ENCODE data around the gene PSMA6.
"Not testable (repeated sequence)": the region's sequence is repeated elsewhere in the genome, so short reads cannot be mapped to it uniquely, and the experiment has no call there.

The PSMA6 gene

GRCh38 chr14:35346738-35347322, 54.6 kb downstream of the PSMA6 start:
- DNase-seq, result no peak

- DNase-seq, result no peak
Observed at GRCh38 chr14:35347323-35348043, 55.3 kb downstream of the PSMA6 start.

- not testable (repeated sequence) for DNase-seq
Observed at GRCh38 chr14:35348044-35348380, 55.8 kb downstream of the PSMA6 start.

DNA sequence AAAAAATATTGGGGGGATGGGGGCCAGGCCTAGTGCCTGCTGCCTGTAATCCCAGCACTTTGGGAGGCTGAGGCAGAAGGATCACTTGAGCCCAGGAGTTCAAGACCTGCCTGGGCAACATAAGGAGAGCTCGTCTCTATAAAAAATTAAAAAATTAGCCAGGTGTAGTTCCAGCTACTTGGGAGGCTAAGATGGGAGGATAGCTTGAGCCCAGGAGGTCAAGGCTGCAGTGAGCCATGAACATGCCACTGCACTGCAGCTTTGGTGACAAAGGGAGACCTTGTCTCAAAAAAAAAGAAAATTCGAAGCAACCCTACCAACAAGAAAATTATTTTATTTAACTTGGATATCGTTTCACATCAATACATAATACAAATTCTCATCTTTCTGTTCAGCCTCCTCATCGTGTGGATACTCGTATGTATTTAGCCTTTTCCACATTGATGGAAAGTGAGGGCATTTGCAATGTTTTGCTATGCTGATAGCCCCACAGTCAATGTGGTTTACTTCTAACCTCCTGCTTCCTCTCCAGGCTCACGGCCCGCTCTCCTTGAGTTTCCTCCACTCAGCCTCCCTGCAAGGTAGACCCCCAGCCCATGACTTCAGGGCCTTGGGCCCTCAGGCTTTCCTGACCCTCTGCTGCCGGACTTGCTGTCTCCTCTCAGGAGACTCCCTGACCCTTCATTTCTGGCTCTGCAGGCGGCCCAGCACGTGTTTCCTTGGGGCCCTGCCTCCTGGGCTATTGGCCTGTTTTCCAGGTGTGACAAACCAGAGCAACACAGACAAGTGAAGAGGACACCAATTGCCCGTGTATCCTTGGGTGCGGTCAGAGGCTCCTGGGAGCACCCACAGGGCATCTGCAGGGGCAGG, 57.5 kb downstream of the PSMA6 start:
- no peak for DNase-seq

DNA sequence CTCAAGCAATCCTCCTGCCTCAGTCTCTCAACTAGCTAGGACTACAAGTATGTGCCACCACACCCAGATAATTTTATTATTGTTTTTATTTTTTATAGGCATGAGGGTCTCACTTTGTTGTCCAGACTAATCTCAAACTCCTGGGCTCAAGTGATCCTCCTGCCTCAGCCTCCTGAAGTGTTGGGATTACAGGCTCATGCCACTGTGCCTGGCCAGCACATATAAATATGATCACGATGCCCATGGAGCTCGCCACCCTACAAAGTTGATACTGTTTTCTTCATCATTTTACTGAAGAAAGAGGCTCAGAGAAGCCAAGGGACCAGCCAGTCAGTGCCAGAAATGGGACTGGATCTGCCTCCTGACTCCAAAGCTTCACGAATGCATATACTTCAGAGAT, 59.3 kb downstream of the PSMA6 start:
- DNase-seq, result no peak

- no peak for DNase-seq
Observed at GRCh38 chr14:35351897-35352273, 59.7 kb downstream of the PSMA6 start.

- no peak for DNase-seq
Observed at GRCh38 chr14:35352274-35353233, 60.4 kb downstream of the PSMA6 start.

- no peak for DNase-seq
Observed at GRCh38 chr14:35353409-35354172, 61.4 kb downstream of the PSMA6 start.

DNA sequence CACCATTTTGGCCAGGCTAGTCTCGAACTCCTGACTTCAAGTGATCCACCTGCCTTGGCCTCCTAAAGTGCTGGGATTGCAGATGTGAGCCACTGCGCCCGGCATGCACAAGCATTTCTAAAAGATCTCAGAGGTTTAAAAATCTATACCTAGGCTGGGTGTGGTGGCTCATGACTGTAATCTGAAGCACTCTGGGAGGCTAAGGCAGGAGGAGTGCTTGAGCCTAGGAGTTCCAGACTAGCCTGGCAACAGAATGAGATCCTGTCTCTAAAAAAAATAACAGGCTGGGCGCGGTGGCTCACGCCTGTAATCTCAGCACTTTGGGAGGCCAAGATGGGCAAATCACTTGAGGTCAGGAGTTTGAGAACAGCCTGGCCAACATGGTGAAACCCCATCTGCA, 63.1 kb downstream of the PSMA6 start:
- not testable (repeated sequence) for DNase-seq

DNA sequence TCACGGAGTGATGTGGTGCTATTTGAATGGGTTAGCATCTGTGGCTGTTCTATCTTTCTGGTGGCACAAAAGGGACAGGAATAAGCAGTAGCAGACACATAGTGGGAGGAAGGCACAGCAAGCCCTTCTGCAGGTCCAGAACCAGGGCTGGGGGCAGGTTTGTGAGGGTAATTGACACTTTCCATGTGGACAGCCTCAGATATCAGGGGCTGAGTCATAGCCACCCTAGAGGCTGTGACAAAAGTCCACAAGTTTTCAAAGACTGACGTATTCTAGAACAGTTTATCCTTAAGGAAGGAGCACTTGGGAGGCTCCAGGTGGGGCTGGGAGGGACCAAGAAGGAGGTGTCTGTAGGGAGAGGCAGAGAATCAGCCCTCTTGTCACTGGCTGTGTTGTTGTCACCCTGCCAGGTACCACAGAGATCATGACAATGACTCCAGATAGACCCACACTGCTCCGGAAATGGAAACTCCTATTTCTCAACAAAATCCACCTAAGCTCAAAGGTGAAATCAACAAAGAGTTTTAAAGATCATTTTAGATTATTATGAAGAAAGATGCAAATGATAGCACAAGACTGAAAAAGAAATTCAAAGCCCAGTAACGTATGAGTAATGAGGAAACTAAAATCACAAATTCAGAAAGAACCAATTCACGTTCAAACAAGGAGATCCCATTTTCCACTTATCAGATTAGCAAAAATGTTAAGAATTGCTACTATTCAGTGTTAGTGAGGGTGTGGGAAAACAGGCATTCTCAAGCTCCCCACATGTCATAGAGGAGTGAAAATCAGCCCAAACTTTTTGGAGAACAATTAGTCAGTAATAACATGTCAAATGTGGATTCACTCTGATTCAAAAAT, 64.0 kb downstream of the PSMA6 start:
- DNase-seq, result peak; percentile 58 to 71

- not testable (repeated sequence) for DNase-seq
Observed at GRCh38 chr14:35359655-35360054, 67.5 kb downstream of the PSMA6 start.

- DNase-seq, result no peak
Observed at GRCh38 chr14:35361141-35361480, 68.9 kb downstream of the PSMA6 start.

GRCh38 chr14:35362450-35362849, 70.3 kb downstream of the PSMA6 start:
- no peak for DNase-seq

GRCh38 chr14:35362911-35363374, 70.8 kb downstream of the PSMA6 start:
- DNase-seq, result no peak

DNA sequence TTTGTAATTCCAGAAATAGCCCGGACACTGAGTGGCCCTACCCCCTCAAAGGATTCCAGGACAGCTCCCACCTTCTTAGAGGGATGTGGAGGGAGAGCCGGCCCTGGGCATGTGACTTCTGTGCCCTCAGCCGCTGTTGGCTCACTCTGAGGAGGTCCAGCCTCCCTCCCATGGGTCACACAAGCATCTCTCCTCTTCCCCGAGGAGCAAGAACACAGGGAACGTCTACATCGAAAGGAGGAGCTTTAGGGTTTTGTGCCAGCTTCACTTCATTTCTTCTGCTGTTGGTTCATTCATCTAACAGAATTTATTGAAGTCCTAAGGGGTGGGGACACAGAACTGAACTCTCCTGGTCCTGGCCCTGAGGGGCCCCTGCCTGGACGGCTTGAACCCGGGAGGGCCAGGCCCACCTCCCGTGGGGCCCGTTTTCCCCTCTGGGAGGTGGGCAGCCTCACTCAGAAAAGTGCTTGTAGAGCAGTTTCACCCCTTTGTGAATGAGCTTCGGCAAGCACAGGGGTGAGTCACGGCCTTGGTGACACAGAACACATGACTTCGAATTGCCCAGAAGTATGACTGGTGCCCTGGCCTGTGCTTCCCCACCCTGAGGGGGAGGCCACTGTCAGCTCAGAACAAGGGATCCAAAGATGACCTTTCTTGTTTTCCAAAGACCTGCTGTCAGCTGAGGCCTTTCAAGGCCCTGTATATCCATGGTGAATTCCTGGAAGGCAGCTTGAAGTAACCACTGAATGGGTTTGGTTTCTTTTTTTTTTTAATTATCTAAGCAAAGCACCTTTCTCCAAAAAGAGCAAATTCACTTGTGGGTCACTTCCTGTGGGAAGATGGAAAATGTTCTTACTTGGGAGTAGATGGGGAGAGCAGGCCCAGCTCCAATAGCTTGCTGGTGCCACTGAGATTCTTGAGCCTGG, 73.2 kb downstream of the PSMA6 start:
- DNase-seq, result peak; percentile 82 to 88

DNA sequence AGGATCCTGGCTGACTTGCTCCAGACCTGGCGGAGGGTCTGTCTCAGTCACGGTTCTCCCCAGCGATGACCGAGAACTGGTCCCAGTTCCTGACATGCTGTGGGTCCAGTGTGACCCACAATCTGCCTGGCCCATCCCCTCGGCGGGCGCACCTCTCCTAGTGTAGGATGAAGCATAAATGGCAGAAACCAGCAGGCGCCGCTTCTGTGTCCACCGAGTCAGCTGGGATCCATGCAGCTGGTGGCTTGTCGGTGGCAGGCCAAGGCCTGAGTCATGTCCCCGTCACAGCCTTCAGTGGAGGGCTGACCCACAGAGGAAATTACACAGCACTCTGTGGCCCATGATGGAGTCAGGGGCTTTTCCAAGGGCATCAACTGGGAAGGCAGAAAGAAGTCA, 73.9 kb downstream of the PSMA6 start:
- DNase-seq, result peak; percentile 50 to 65

- DNase-seq, result no peak
Observed at GRCh38 chr14:35366521-35366976, 74.4 kb downstream of the PSMA6 start.

- DNase-seq, result no peak
Observed at GRCh38 chr14:35367056-35367372, 74.8 kb downstream of the PSMA6 start.
